Endothelial cell of umbilical vein (primary cell): ENCODE results near the gene MOB3C. TPM values are rescaled to one million over a fixed set of nuclear protein-coding genes. Genes with fewer than 3 reads are reported as not detected.

ENCODE experiments used
- BruUV-seq: library from RNA; stranded (reverse); fragments of 400-500 nt; replicated peaks from 2 replicates; lab custom pipeline; 2021; lab: Mats Ljungman, UMichigan
- CTCF ChIA-PET: fragments of 300-600, 350-600 bp; sonication (Branson Sonifier 250); formaldehyde crosslinking; loops from one replicate; lab custom pipeline; 2021; ENCODE audit warnings: antibody characterized with exemption, inconsistent platforms; lab: Charles Lee
- POLR2A ChIA-PET: fragments of 300-600, 350-600 bp; sonication (Branson Sonifier 250); formaldehyde crosslinking; loops from one replicate; lab custom pipeline; 2021; ENCODE audit warnings: antibody characterized with exemption, inconsistent platforms; lab: Charles Lee
- DNase-seq: peaks from one replicate; pipeline ENCODE4 v3.0.0-alpha.2; 2011; ENCODE audit warnings: low read depth, low spot score
- FAIRE-seq: peaks from 2 replicates; lab custom pipeline; 2011; peaks lifted over from hg19 to GRCh38; lab: Jason Lieb, UNC
- H2AFZ ChIP-seq: 2 replicates; pipeline ENCODE4 v1.6.0; 2012; ENCODE audit warnings: low read depth, low read length, control low read depth, inconsistent platforms
- H3K27ac ChIP-seq: 2 replicates; pipeline ENCODE4 v1.5.1; 2011; ENCODE audit warnings: low read depth, mild to moderate bottlenecking, control low read depth, low read length, moderate library complexity; ENCODE audit not compliant: insufficient read depth
- H3K27me3 ChIP-seq, 2 experiments: 2 replicates each; pipeline versions ENCODE4 v1.6.0 to v1.6.1; 2011; ENCODE audit warnings: low read length in 2 of 2, mixed read lengths in 1 of 2; ENCODE audit not compliant: control insufficient read depth in 2 of 2, insufficient read depth in 2 of 2
- H3K36me3 ChIP-seq, 2 experiments: 2 replicates in 1 of 2; 3 replicates in 1 of 2; pipeline ENCODE4 v1.5.1; 2011; ENCODE audit warnings: low read length in 2 of 2, mild to moderate bottlenecking in 1 of 2, moderate library complexity in 1 of 2; ENCODE audit not compliant: control insufficient read depth in 2 of 2, insufficient read depth in 2 of 2; ENCODE audit errors: extremely low read depth in 1 of 2
- H3K4me1 ChIP-seq: 3 replicates; pipeline ENCODE4 v1.5.1; 2011; ENCODE audit warnings: mild to moderate bottlenecking, low read length; ENCODE audit not compliant: control insufficient read depth, insufficient read depth; ENCODE audit errors: extremely low read depth
- H3K4me2 ChIP-seq: 2 replicates; pipeline ENCODE4 v1.6.1; 2011; ENCODE audit warnings: low read length, control low read depth, mixed read lengths; ENCODE audit not compliant: insufficient read depth
- H3K4me3 ChIP-seq, 3 experiments: fragments of 200-600 bp in 1 of 3; sonication (generic), shearing (Covaris generic) in 1 of 3; replicated peaks in 1 of 3; 2 replicates each; pipeline ENCODE4 v1.5.1; 2011 to 2016; ENCODE audit warnings: control low read depth in 3 of 3, low read length in 3 of 3, mild to moderate bottlenecking in 2 of 3, inconsistent platforms in 1 of 3, low read depth in 1 of 3, moderate library complexity in 1 of 3; ENCODE audit not compliant: insufficient read depth in 1 of 3
- H3K79me2 ChIP-seq: 2 replicates; pipeline ENCODE4 v1.6.0; 2012; ENCODE audit warnings: low read length, inconsistent platforms; ENCODE audit not compliant: control insufficient read depth, insufficient read depth
- H3K9ac ChIP-seq: replicated peaks from 2 replicates; pipeline ENCODE3; 2011; ENCODE audit warnings: low read length, control low read depth; ENCODE audit not compliant: insufficient read depth; ENCODE audit errors: extremely low read depth
- H3K9me1 ChIP-seq: replicated peaks from 3 replicates; pipeline ENCODE4 v1.6.0; 2011; ENCODE audit warnings: mild to moderate bottlenecking, low read length; ENCODE audit not compliant: control insufficient read depth, insufficient read depth; ENCODE audit errors: extremely low read depth
- H3K9me3 ChIP-seq: replicated peaks from 2 replicates; pipeline ENCODE4 v1.5.1; 2012; ENCODE audit warnings: low read length, inconsistent platforms; ENCODE audit not compliant: control insufficient read depth, insufficient read depth
- H4K20me1 ChIP-seq: replicated peaks from 2 replicates; pipeline ENCODE3; 2011; ENCODE audit warnings: mild to moderate bottlenecking, low read length; ENCODE audit not compliant: control insufficient read depth, insufficient read depth; ENCODE audit errors: extremely low read depth
- CTCF ChIP-seq, 2 donors: IDR thresholded peaks; 1 replicate in 1 of 2; 2 replicates in 1 of 2; pipeline ENCODE4 v1.5.1; 2011; ENCODE audit warnings: low read length in 2 of 2, mild to moderate bottlenecking in 2 of 2, moderate library complexity in 2 of 2, control low read depth in 1 of 2, inconsistent platforms in 1 of 2, low read depth in 1 of 2; ENCODE audit not compliant: insufficient read depth in 1 of 2; ENCODE audit errors: extremely low read depth in 1 of 2
- EZH2 ChIP-seq: IDR thresholded peaks from 2 replicates; pipeline ENCODE4 v1.6.1; 2012; ENCODE audit warnings: borderline replicate concordance, low read depth, mild to moderate bottlenecking, moderate library complexity, low read length, inconsistent platforms; ENCODE audit not compliant: severe bottlenecking
- FOS ChIP-seq: IDR thresholded peaks from 2 replicates; pipeline ENCODE4 v1.6.1; 2011; ENCODE audit warnings: mild to moderate bottlenecking, low read length, moderate library complexity, borderline replicate concordance; ENCODE audit not compliant: insufficient read depth
- GATA2 ChIP-seq: IDR thresholded peaks from 2 replicates; pipeline ENCODE4 v1.7.0; 2011; ENCODE audit warnings: low read depth, mild to moderate bottlenecking, moderate library complexity, mixed read lengths, low read length; ENCODE audit not compliant: insufficient read length, insufficient read depth
- MAX ChIP-seq: IDR thresholded peaks from 2 replicates; pipeline ENCODE4 v1.6.1; 2011; ENCODE audit not compliant: insufficient read depth, insufficient read length
- MYC ChIP-seq: IDR thresholded peaks from one replicate; pipeline ENCODE4 v1.6.1; 2011; ENCODE audit warnings: mild to moderate bottlenecking, low read depth, low read length
- POLR2A ChIP-seq: IDR thresholded peaks from 2 replicates; pipeline ENCODE4 v1.6.1; 2012; ENCODE audit warnings: low read depth, mild to moderate bottlenecking, control low read depth, low read length
- POLR2AphosphoS5 ChIP-seq: IDR thresholded peaks from 2 replicates; pipeline ENCODE4 v1.6.1; 2012; ENCODE audit warnings: low read depth, mild to moderate bottlenecking, control low read depth, low read length, moderate library complexity; ENCODE audit not compliant: insufficient read depth
- dilution Hi-C: fragments of 300-500 bp; cut with MboI; formaldehyde crosslinking; loops from one replicate; pipeline ENCODE4 v1.15.0; 2019; ENCODE audit warnings: low sequenced_read_pairs; ENCODE audit not compliant: extremely low pct_ligation_motif_present
- intact Hi-C: fragments of 100-400 bp; cut with micrococcal nuclease; formaldehyde crosslinking; loops from one replicate; pipeline ENCODE4 v1.10.0; 2022
- polyA plus RNA-seq, 4 experiments: library from polyadenylated mRNA; depleted of rRNA in 3 of 4; stranded (reverse) in 3 of 4; unstranded in 1 of 4; fragments of >200 nt; gene quantifications; 2 replicates each; pipeline versions ENCODE4 v1.2.1 to v1.2.3, GENCODE V29; 2011 to 2012; ENCODE audit warnings: missing spikeins in 1 of 4
- total RNA-seq: library from RNA; stranded (reverse); gene quantifications from 2 replicates; pipeline ENCODE4 v1.2.3, GENCODE V29; 2021

MOB3C gene
- total and polyA plus RNA-seq, 2 donors (not counting 3 experiments of a cell fraction or from before 2014, with no cell fraction given) = 6.1 to 8.4 TPM

- Histone ChIP-seq H3K9me1 (no peaks in the 10 kb centered on the region), H3K4me1 (no peaks in the 10 kb centered on the region), H2AFZ (no peak overlapping the region), H3K79me2 (no peaks in the 10 kb centered on the region), H3K36me3 (peaks cover 10 to 15% of the 10 kb centered on the region in 2 experiments), H3K27ac (no peak overlapping the region), H4K20me1 (no peaks in the 10 kb centered on the region), H3K9me3 (no peaks in the 10 kb centered on the region), H3K4me3 (no peak overlapping the region), H3K27me3 (no peaks in the 10 kb centered on the region), H3K4me2 (no peak overlapping the region), H3K9ac (no peak overlapping the region)
- POLR2A ChIA-PET = no interaction called here
- no peak for DNase-seq
- no peak for FAIRE-seq
- dilution Hi-C loops (no loop called here), intact Hi-C loops (no loop called here)
- CTCF ChIA-PET = no interaction called here
- no peak for TF ChIP-seq FOS
- no peak for TF ChIP-seq CTCF (IDR thresholded peaks at IDR 0.05; ENCODE audit: extremely low read depth in 1 of 2, insufficient read depth in 1 of 2, low read depth in 1 of 2, low read length in 2 of 2)
- no peak for TF ChIP-seq GATA2
- no peak for TF ChIP-seq MAX
- TF ChIP-seq EZH2 = no peak
- no peak for TF ChIP-seq POLR2A
- no peak for TF ChIP-seq MYC
- TF ChIP-seq POLR2AphosphoS5 = no peak
- no TSS peak for BruUV-seq
These were observed 29.5 kb downstream of the MOB3C start for GRCh38 chr1:46587069-46587468.
